Measurements from ENCODE around the gene SLC35A5. TPM values are rescaled to one million over a fixed set of nuclear protein-coding genes. Genes with fewer than 3 reads are reported as not detected.

Gene SLC35A5
- total RNA-seq, 1 experiment from 2014 or later: 39.2 TPM

GRCh38 chr3:112561734-112562529 lies at the start of gene SLC35A5, which contains the start of gene ATG3 (continued):
- no peak for TF ChIP-seq ZNF532 (CRISPR knock-in tag; IDR thresholded peaks at IDR 0.05; ENCODE audit: borderline replicate concordance)
- TF ChIP-seq NR3C1 (CRISPR knock-in tag; conservative IDR thresholded peaks at IDR 0.05; ENCODE audit: low read depth): no peak
- peak; percentile 93 for TF ChIP-seq MAX (CRISPR knock-in tag; IDR thresholded peaks at IDR 0.05)
- no peak; the same call in 1 of the 2 replicates for TF ChIP-seq ZNF317 (CRISPR knock-in tag; IDR thresholded peaks at IDR 0.05; ENCODE audit: borderline replicate concordance, low read depth)
- TF ChIP-seq TP53 (CRISPR knock-in tag; IDR thresholded peaks at IDR 0.05): peak; percentile 3; the same call in 1 of the 2 replicates
- TF ChIP-seq CREB1 (CRISPR knock-in tag; IDR thresholded peaks at IDR 0.05): peak; percentile 71; the same call in 1 of the 2 replicates
- TF ChIP-seq ZBTB21 (CRISPR knock-in tag; IDR thresholded peaks at IDR 0.05; ENCODE audit: borderline replicate concordance): peak; percentile 88
- TF ChIP-seq CTCF (IDR thresholded peaks at IDR 0.05): no peak
- 0 out of 2 replicates have a peak, but pooled peaks have one; percentile 46 for TF ChIP-seq ZMAT4 (CRISPR knock-in tag; IDR thresholded peaks at IDR 0.05)
- TF ChIP-seq NFE2L1 (CRISPR knock-in tag; IDR thresholded peaks at IDR 0.05): peak; percentile 72; the same call in 1 of the 2 replicates
- peak; percentile 89 for TF ChIP-seq SP1 (CRISPR knock-in tag; conservative IDR thresholded peaks at IDR 0.05)
- TF ChIP-seq GABPB1 (CRISPR knock-in tag; IDR thresholded peaks at IDR 0.05): peak; percentile 66; the same call in 1 of the 2 replicates
- 0 out of 2 replicates have a peak, but pooled peaks have one; percentile 19 for TF ChIP-seq ATF1 (CRISPR knock-in tag; IDR thresholded peaks at IDR 0.05)
- TF ChIP-seq ELF4 (CRISPR knock-in tag; IDR thresholded peaks at IDR 0.05; ENCODE audit: low read depth): no peak
- no peak for TF ChIP-seq SMAD4 (CRISPR knock-in tag; IDR thresholded peaks at IDR 0.05)
- TF ChIP-seq NR1H2 (CRISPR knock-in tag; IDR thresholded peaks at IDR 0.05): no peak
- peak; percentile 90 for TF ChIP-seq FOXK1 (CRISPR knock-in tag; IDR thresholded peaks at IDR 0.05)
- 0 out of 2 replicates have a peak, but pooled peaks have one; percentile 73 for TF ChIP-seq E2F5 (CRISPR knock-in tag; IDR thresholded peaks at IDR 0.05)
- TF ChIP-seq TEAD4 (CRISPR knock-in tag; IDR thresholded peaks at IDR 0.05): no peak
- 0 out of 2 replicates have a peak, but pooled peaks have one; percentile 45 for TF ChIP-seq SMAD3 (CRISPR knock-in tag; IDR thresholded peaks at IDR 0.05; ENCODE audit: borderline replicate concordance)
- no peak for TF ChIP-seq MXD4 (CRISPR knock-in tag; IDR thresholded peaks at IDR 0.05; ENCODE audit: borderline replicate concordance)
- no peak for TF ChIP-seq ZNF396 (CRISPR knock-in tag; IDR thresholded peaks at IDR 0.05; ENCODE audit: borderline replicate concordance)
- TF ChIP-seq KAT7 (CRISPR knock-in tag; IDR thresholded peaks at IDR 0.05; ENCODE audit: borderline replicate concordance): 0 out of 2 replicates have a peak, but pooled peaks have one; percentile 53
- TF ChIP-seq AR (CRISPR knock-in tag; IDR thresholded peaks at IDR 0.05): no peak
- no peak for TF ChIP-seq ATF3 (CRISPR knock-in tag; conservative IDR thresholded peaks at IDR 0.05)
- TF ChIP-seq RELA (CRISPR knock-in tag; IDR thresholded peaks at IDR 0.05; ENCODE audit: borderline replicate concordance): no peak
- TF ChIP-seq NFYB (CRISPR knock-in tag; conservative IDR thresholded peaks at IDR 0.05; ENCODE audit: low read depth): no peak
